PC-3 (cell line): Measurements from ENCODE around the gene IL31. TPM values are rescaled to one million over a fixed set of nuclear protein-coding genes. Genes with fewer than 3 reads are reported as not detected.

Experiments used
- ATAC-seq: fragments of 200-7000 bp; cut with Tn5 transposase; 2 replicates; pipeline ENCODE4 v1.9.1; 2020; ENCODE audit warnings: mild to moderate bottlenecking, moderate library complexity
- BruUV-seq: library from RNA; stranded (reverse); fragments of 400-500 nt; replicated peaks from 2 replicates; lab custom pipeline; 2021; lab: Mats Ljungman, UMichigan
- CTCF ChIA-PET: fragments of 300-600 bp; sonication (Branson Sonifier 250); formaldehyde crosslinking; loops from one replicate; lab custom pipeline; 2022; ENCODE audit warnings: antibody characterized with exemption; lab: Charles Lee
- POLR2A ChIA-PET: fragments of 300-600 bp; sonication (Branson Sonifier 250); formaldehyde crosslinking; loops from one replicate; lab custom pipeline; 2022; ENCODE audit warnings: antibody characterized with exemption; ENCODE audit not compliant: unreplicated experiment; lab: Charles Lee
- DNase-seq: peaks from one replicate; pipeline ENCODE4 v3.0.0-alpha.2; 2015
- H2AFZ ChIP-seq: fragments of 300-600 bp; sonication (generic); 2 replicates; pipeline ENCODE4 v1.6.0; 2016; ENCODE audit warnings: antibody characterized with exemption, low read length
- H3F3A ChIP-seq: fragments of 300-600 bp; sonication (generic); one replicate; pipeline ENCODE4 v1.6.0; 2017; ENCODE audit warnings: antibody characterized with exemption, low read length, control low read depth, mild to moderate bottlenecking; ENCODE audit not compliant: unreplicated experiment
- H3K27ac ChIP-seq: fragments of 300-600 bp; sonication (generic); 2 replicates; pipeline ENCODE4 v1.5.1; 2016; ENCODE audit warnings: mild to moderate bottlenecking, low read length
- H3K27me3 ChIP-seq: fragments of 300-600 bp; sonication (generic); 2 replicates; pipeline ENCODE4 v1.6.1; 2016; ENCODE audit warnings: low read length, mixed read lengths
- H3K36me3 ChIP-seq: fragments of 300-600 bp; sonication (generic); 2 replicates; pipeline ENCODE4 v1.6.1; 2016; ENCODE audit warnings: low read depth, mixed run types, low read length, mixed read lengths
- H3K4me1 ChIP-seq: fragments of 300-600 bp; sonication (generic); 2 replicates; pipeline ENCODE4 v1.5.1; 2016; ENCODE audit warnings: low read length; ENCODE audit not compliant: insufficient read depth
- H3K4me2 ChIP-seq: fragments of 300-600 bp; sonication (generic); 2 replicates; pipeline ENCODE4 v1.6.0; 2016; ENCODE audit warnings: low read length
- H3K4me3 ChIP-seq: fragments of 300-600 bp; sonication (generic); 2 replicates; pipeline ENCODE4 v1.5.1; 2016; ENCODE audit warnings: mild to moderate bottlenecking, low read length, mixed read lengths
- H3K79me2 ChIP-seq: fragments of 300-600 bp; sonication (generic); 2 replicates; pipeline ENCODE4 v1.6.1; 2017; ENCODE audit warnings: low read length, mixed read lengths
- H3K9ac ChIP-seq: fragments of 300-600 bp; sonication (generic); 2 replicates; pipeline ENCODE4 v1.6.0; 2016; ENCODE audit warnings: mild to moderate bottlenecking, low read length
- H3K9me2 ChIP-seq: fragments of 300-600 bp; sonication (generic); replicated peaks from 2 replicates; pipeline ENCODE4 v1.6.1; 2016; ENCODE audit warnings: mixed run types, low read length, mixed read lengths
- H3K9me3 ChIP-seq: fragments of 300-600 bp; sonication (generic); 2 replicates; pipeline ENCODE4 v1.6.1; 2016; ENCODE audit warnings: low read length, mixed read lengths
- H4K20me1 ChIP-seq: fragments of 300-600 bp; sonication (generic); 2 replicates; pipeline ENCODE4 v1.6.1; 2016; ENCODE audit warnings: low read length, mixed read lengths
- CTCF ChIP-seq: fragments of 300-600 bp; sonication (generic); conservative IDR thresholded peaks from 2 replicates; pipeline ENCODE4 v1.5.1; 2017; ENCODE audit warnings: antibody characterized with exemption, low read depth, mild to moderate bottlenecking, low read length
- EZH2 ChIP-seq: fragments of 300-600 bp; sonication (generic); IDR thresholded peaks from one replicate; pipeline ENCODE4 v1.6.1; 2017; ENCODE audit warnings: antibody characterized with exemption, mild to moderate bottlenecking, low read length; ENCODE audit not compliant: unreplicated experiment
- EZH2phosphoT487 ChIP-seq: fragments of 300-600 bp; sonication (generic); IDR thresholded peaks from 2 replicates; pipeline ENCODE4 v1.6.1; 2018; ENCODE audit warnings: mild to moderate bottlenecking, antibody characterized with exemption, low read length, borderline replicate concordance
- intact Hi-C: fragments of 100-400 bp; cut with micrococcal nuclease; formaldehyde crosslinking; loops from 2 replicates; pipeline ENCODE4 v1.9.0; 2023
- total RNA-seq: library from RNA; depleted of rRNA; stranded (reverse); fragments of >200 nt; gene quantifications from 2 replicates; pipeline ENCODE4 v1.2.3, GENCODE V29; 2014

IL31 gene
- total RNA-seq, 1 experiment from 2014 or later, result not detected

DNA sequence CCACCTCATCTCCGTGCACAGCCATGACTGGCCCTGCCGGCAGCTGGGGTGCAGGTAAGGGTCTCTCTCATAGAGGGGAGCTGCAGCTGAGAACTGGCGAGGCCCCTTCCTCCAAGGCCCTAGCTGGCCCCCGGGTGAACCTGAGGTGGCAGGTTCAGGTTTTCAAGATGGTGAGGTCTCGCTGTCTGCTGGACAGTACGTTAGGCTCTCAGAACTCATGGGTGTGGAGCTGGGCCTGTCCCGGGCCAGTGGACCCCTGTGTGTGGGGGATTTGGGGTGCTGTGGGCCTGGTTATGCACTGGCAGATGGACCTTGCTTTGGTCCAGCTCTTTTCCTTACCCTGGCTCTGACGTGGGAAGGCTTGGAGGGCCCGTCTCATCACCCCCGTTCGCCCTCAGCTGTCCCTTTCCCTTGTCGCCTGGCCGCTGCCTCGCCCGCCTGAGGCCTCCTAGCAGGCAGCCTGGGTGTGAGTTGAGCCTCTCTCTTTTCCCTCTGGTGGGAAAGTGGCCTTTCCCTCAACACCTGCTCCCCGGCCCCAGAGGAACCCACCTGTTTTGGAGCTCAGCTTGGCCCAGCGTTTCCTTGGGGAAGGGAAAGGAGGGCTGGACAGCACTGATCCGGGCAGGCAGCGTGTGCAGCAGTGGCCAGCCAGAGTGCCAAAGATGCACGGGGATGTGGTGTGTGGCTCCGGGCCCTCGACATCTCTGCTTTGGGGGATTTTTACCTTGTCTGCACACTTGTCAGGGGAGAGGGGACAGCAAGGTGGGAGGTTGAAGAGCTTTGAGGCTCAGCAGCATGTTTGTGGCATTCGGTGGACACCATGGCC, 28.3 kb downstream of the IL31 start:
- H3K79me2 ChIP-seq, result no peaks in the 10 kb centered on the region
- no peaks in the 10 kb centered on the region for H3K9me3 ChIP-seq
- no peak for ATAC-seq
- no peak for TF ChIP-seq CTCF
- no peak for TF ChIP-seq EZH2phosphoT487
- TF ChIP-seq EZH2, result no peak
- DNase-seq, result no peak
- H3K9ac ChIP-seq, result no peak overlapping the region
- H3K36me3 ChIP-seq, result peaks cover 3% of the 10 kb centered on the region; the same call in 1 of the 2 replicates
- H2AFZ ChIP-seq, result no peak overlapping the region
- H3K9me2 ChIP-seq, result no peaks in the 10 kb centered on the region
- POLR2A ChIA-PET, result no interaction called here
- intact Hi-C loops, result no loop called here
- BruUV-seq, result no TSS peak
- CTCF ChIA-PET, result no interaction called here
- H3K4me3 ChIP-seq, result no peak overlapping the region
- H3K27me3 ChIP-seq, result no peaks in the 10 kb centered on the region
- H3K4me1 ChIP-seq, result no peaks in the 10 kb centered on the region
- no peaks in the 10 kb centered on the region for H4K20me1 ChIP-seq
- no peaks in the 10 kb centered on the region for H3F3A ChIP-seq
- no peak overlapping the region for H3K27ac ChIP-seq
- H3K4me2 ChIP-seq, result no peak overlapping the region

GRCh38 chr12:122144885-122145284, 29.1 kb downstream of the IL31 start:
- no peak for TF ChIP-seq EZH2phosphoT487
- TF ChIP-seq CTCF, result no peak
- TF ChIP-seq EZH2, result no peak
- Histone ChIP-seq H3K9me3 (no peaks in the 10 kb centered on the region), H3K9ac (no peak overlapping the region), H3K9me2 (no peaks in the 10 kb centered on the region), H3K27me3 (no peaks in the 10 kb centered on the region), H3K36me3 (peaks cover 3% of the 10 kb centered on the region; the same call in 1 of the 2 replicates), H2AFZ (no peak overlapping the region), H3K79me2 (no peaks in the 10 kb centered on the region), H3K4me3 (no peak overlapping the region), H4K20me1 (no peaks in the 10 kb centered on the region), H3K27ac (no peak overlapping the region), H3K4me1 (no peaks in the 10 kb centered on the region), H3F3A (no peaks in the 10 kb centered on the region), H3K4me2 (no peak overlapping the region)
- POLR2A ChIA-PET, result no interaction called here
- BruUV-seq, result TSS peak; percentile 5
- CTCF ChIA-PET, result no interaction called here
- ATAC-seq (no peak), DNase-seq (no peak)
- intact Hi-C loops, result no loop called here

- TF ChIP-seq EZH2phosphoT487, result no peak
- no peak for TF ChIP-seq EZH2
- no peak for TF ChIP-seq CTCF
- no TSS peak for BruUV-seq
- DNase-seq (no peak), ATAC-seq (no peak)
- H3K27me3 ChIP-seq, result no peaks in the 10 kb centered on the region
- intact Hi-C loops, result no loop called here
- no peaks in the 10 kb centered on the region for H3K4me1 ChIP-seq
- no peaks in the 10 kb centered on the region for H3K79me2 ChIP-seq
- H3K4me3 ChIP-seq, result no peak overlapping the region
- no peaks in the 10 kb centered on the region for H3F3A ChIP-seq
- no peak overlapping the region for H3K9ac ChIP-seq
- no peaks in the 10 kb centered on the region for H4K20me1 ChIP-seq
- no peak overlapping the region for H3K4me2 ChIP-seq
- H3K36me3 ChIP-seq, result peaks cover 5% of the 10 kb centered on the region; the same call in 1 of the 2 replicates
- no peaks in the 10 kb centered on the region for H3K9me2 ChIP-seq
- H3K9me3 ChIP-seq, result no peaks in the 10 kb centered on the region
- ChIA-PET CTCF (no interaction called here), POLR2A (no interaction called here)
- H2AFZ ChIP-seq, result no peak overlapping the region
- H3K27ac ChIP-seq, result no peak overlapping the region
Observed at GRCh38 chr12:122142857-122143256, 31.2 kb downstream of the IL31 start.
